GM23338 (cell line): ENCODE measurements around the gene EPSTI1. TPM values are rescaled to one million over a fixed set of nuclear protein-coding genes. Genes with fewer than 3 reads are reported as not detected.

Experiments
- ATAC-seq: fragments of 200-7000 bp; cut with Tn5 transposase; 3 replicates; pipeline ENCODE4 v1.9.1; 2020
- DNase-seq: peaks from one replicate; pipeline ENCODE4 v3.0.0-alpha.2; 2015; ENCODE audit warnings: low spot score
- H2AFZ ChIP-seq: fragments of 200-600 bp; sonication (generic); 2 replicates; pipeline ENCODE4 v1.8.0; 2016; ENCODE audit warnings: antibody characterized with exemption, mild to moderate bottlenecking, moderate library complexity
- H3F3A ChIP-seq: fragments of 200-600 bp; sonication (generic); replicated peaks from 2 replicates; pipeline ENCODE4 v1.8.0; 2017; ENCODE audit warnings: antibody characterized with exemption, mixed run types, low read depth
- H3K27ac ChIP-seq: fragments of 200-600 bp; sonication (generic); 2 replicates; pipeline ENCODE4 v1.6.1; 2016; ENCODE audit warnings: low read depth
- H3K27me3 ChIP-seq: fragments of 200-600 bp; sonication (generic); 2 replicates; pipeline ENCODE4 v1.8.0; 2016; ENCODE audit warnings: mild to moderate bottlenecking, mixed run types, moderate library complexity; ENCODE audit not compliant: insufficient read depth
- H3K36me3 ChIP-seq: fragments of 200-600 bp; sonication (generic); 2 replicates; pipeline ENCODE4 v1.8.0; 2016; ENCODE audit warnings: mild to moderate bottlenecking; ENCODE audit not compliant: insufficient read depth
- H3K4me1 ChIP-seq: fragments of 200-600 bp; sonication (generic); 2 replicates; pipeline ENCODE4 v1.8.0; 2016; ENCODE audit warnings: mild to moderate bottlenecking, moderate library complexity; ENCODE audit not compliant: insufficient read depth
- H3K4me2 ChIP-seq: fragments of 200-600 bp; sonication (generic); 2 replicates; pipeline ENCODE4 v1.7.1; 2017; ENCODE audit warnings: mixed run types
- H3K4me3 ChIP-seq: fragments of 200-600 bp; sonication (generic); 2 replicates; pipeline ENCODE4 v1.6.1; 2016; ENCODE audit warnings: mixed run types
- H3K79me2 ChIP-seq: fragments of 200-600 bp; sonication (generic); replicated peaks from 2 replicates; pipeline ENCODE4 v1.8.0; 2017; ENCODE audit warnings: mild to moderate bottlenecking; ENCODE audit not compliant: insufficient read depth
- H3K9me2 ChIP-seq: fragments of 200-600 bp; sonication (generic); 2 replicates; pipeline ENCODE4 v1.8.0; 2017; ENCODE audit not compliant: insufficient read depth
- H4K20me1 ChIP-seq: fragments of 200-600 bp; sonication (generic); replicated peaks from 2 replicates; pipeline ENCODE4 v1.8.0; 2017; ENCODE audit warnings: mild to moderate bottlenecking; ENCODE audit not compliant: insufficient read depth
- H3K27ac Mint-ChIP-seq: 2 replicates; pipeline ENCODE4 v1.8.0; 2020; ENCODE audit warnings: inconsistent platforms, mild to moderate bottlenecking, moderate library complexity, mixed read lengths
- H3K27me3 Mint-ChIP-seq: 3 replicates; pipeline ENCODE4 v1.8.0; 2022; ENCODE audit warnings: low read depth, mild to moderate bottlenecking, moderate library complexity, mixed read lengths, inconsistent platforms; ENCODE audit not compliant: insufficient read depth, poor library complexity
- H3K36me3 Mint-ChIP-seq: 3 replicates; pipeline ENCODE4 v1.8.0; 2021; ENCODE audit warnings: low read depth, mild to moderate bottlenecking, inconsistent platforms, moderate library complexity, mixed read lengths
- H3K4me1 Mint-ChIP-seq: 3 replicates; pipeline ENCODE4 v1.8.0; 2020; ENCODE audit warnings: mild to moderate bottlenecking, inconsistent platforms, mixed read lengths
- H3K4me3 Mint-ChIP-seq: 3 replicates; pipeline ENCODE4 v1.8.0; 2021; ENCODE audit warnings: moderate library complexity, mild to moderate bottlenecking, inconsistent platforms, mixed read lengths
- H3K9me3 Mint-ChIP-seq: 3 replicates; pipeline ENCODE4 v1.8.0; 2020; ENCODE audit warnings: moderate library complexity, mild to moderate bottlenecking, inconsistent platforms, mixed read lengths
- CREB1 ChIP-seq: fragments of 250-450 bp; sonication (Bioruptor Pico); IDR thresholded peaks from 2 replicates; pipeline ENCODE4 v1.5.0; 2020; ENCODE audit warnings: low read depth, mild to moderate bottlenecking, moderate library complexity
- CTCF ChIP-seq, 2 experiments: fragments of 200-600 bp in 1 of 2; sonication (generic) in 1 of 2; conservative IDR thresholded peaks; 2 replicates each; pipeline versions ENCODE4 v1.5.1 to v1.6.1; 2016 to 2017; ENCODE audit warnings: antibody characterized with exemption in 2 of 2, low read depth in 2 of 2, mild to moderate bottlenecking in 2 of 2, moderate library complexity in 1 of 2
- ETS1 ChIP-seq: IDR thresholded peaks from 2 replicates; pipeline ENCODE4 v1.6.1; 2016; ENCODE audit warnings: antibody characterized with exemption
- EZH2phosphoT487 ChIP-seq: fragments of 200-600 bp; sonication (generic); IDR thresholded peaks from one replicate; pipeline ENCODE4 v1.8.1; 2018; ENCODE audit warnings: antibody characterized with exemption; ENCODE audit not compliant: unreplicated experiment
- POLR2AphosphoS5 ChIP-seq: IDR thresholded peaks from 2 replicates; pipeline ENCODE4 v1.6.1; 2016; ENCODE audit warnings: antibody characterized with exemption, low read depth
- REST ChIP-seq: IDR thresholded peaks from one replicate; pipeline ENCODE4 v1.6.1; 2018; ENCODE audit warnings: antibody characterized with exemption; ENCODE audit not compliant: unreplicated experiment
- STAT1 ChIP-seq: IDR thresholded peaks from one replicate; pipeline ENCODE4 v1.6.1; 2016; ENCODE audit warnings: antibody characterized with exemption; ENCODE audit not compliant: unreplicated experiment
- ZNF114 ChIP-seq: fragments of 250-450 bp; sonication (Bioruptor Pico); IDR thresholded peaks from 2 replicates; pipeline ENCODE4 v1.5.0; 2020; ENCODE audit warnings: mild to moderate bottlenecking, moderate library complexity
- ZNF331 ChIP-seq: fragments of 250-450 bp; sonication (Bioruptor Pico); IDR thresholded peaks from 2 replicates; pipeline ENCODE4 v1.5.0; 2020; ENCODE audit warnings: low read depth, mild to moderate bottlenecking, moderate library complexity
- polyA plus RNA-seq: library from polyadenylated mRNA; unstranded; fragments of >200 nt; fragmentation: Nextera tagmentation; extraction: Ambion mirVana; gene quantifications from 2 replicates; pipeline ENCODE4 v1.2.1, GENCODE V29; 2016
- total RNA-seq: library from RNA; depleted of rRNA; stranded (reverse); fragments of >200 nt; shearing (Covaris generic); gene quantifications from 2 replicates; pipeline ENCODE4 v1.2.3, GENCODE V29; 2014; rRNA removed

The EPSTI1 gene
- total and polyA plus RNA-seq, 2 experiments from 2014 or later: 0.10 to 0.68 TPM

GRCh38 chr13:42836930-42837690 lies 154.9 kb downstream of the EPSTI1 start:
- TF ChIP-seq CTCF (conservative IDR thresholded peaks at IDR 0.05; ENCODE audit: low read depth in 2 of 2) (peak; percentile 48 to 66), ZNF331 (CRISPR knock-in tag) (no peak), STAT1 (no peak), EZH2phosphoT487 (no peak), POLR2AphosphoS5 (no peak), REST (no peak), ZNF114 (CRISPR knock-in tag) (no peak), ETS1 (no peak), CREB1 (CRISPR knock-in tag) (no peak)
- Histone ChIP-seq H3K9me2 (peaks cover 6% of the 10 kb centered on the region), H3K27me3 (no peaks in the 10 kb centered on the region), H3F3A (no peaks in the 10 kb centered on the region), H3K79me2 (no peaks in the 10 kb centered on the region), H3K4me3 (no peak overlapping the region), H3K27ac (no peak overlapping the region), H4K20me1 (no peaks in the 10 kb centered on the region), H2AFZ (no peak overlapping the region), H3K4me2 (no peak overlapping the region), H3K4me1 (0 out of 2 replicates have a peak, but pooled peaks cover 6% of the 10 kb centered on the region), H3K36me3 (no peaks in the 10 kb centered on the region)
- H3K9me3 Mint-ChIP-seq: no peaks in the 10 kb centered on the region
- no peak overlapping the region for H3K27ac Mint-ChIP-seq
- peaks cover 8% of the 10 kb centered on the region for H3K36me3 Mint-ChIP-seq
- ATAC-seq (peak; percentile 76), DNase-seq (peak; percentile 52)
- peaks cover 9% of the 10 kb centered on the region for H3K4me1 Mint-ChIP-seq
- H3K4me3 Mint-ChIP-seq: no peak overlapping the region
- H3K27me3 Mint-ChIP-seq: peaks cover 2% of the 10 kb centered on the region

Other genes with a start within 250 kb of the EPSTI1 start
- not detected in 2 replicates for gene FAM216B, start 210.7 kb downstream of the EPSTI1 start, total RNA-seq
- gene FAM216B, start 210.7 kb downstream of the EPSTI1 start, polyA plus RNA-seq: 0.06 TPM in 1 of 2 replicates, not detected in the other
- 5.6 and 11.4 TPM in 2 replicates for gene DNAJC15, start 31.3 kb upstream of the EPSTI1 start, total RNA-seq
- 80.4 and 82.5 TPM in 2 replicates for gene DNAJC15, start 31.3 kb upstream of the EPSTI1 start, polyA plus RNA-seq